ENCODE data around the gene ZG16. TPM values are rescaled to one million over a fixed set of nuclear protein-coding genes. Genes with fewer than 3 reads are reported as not detected.
A peak's percentile ranks its signal among the peaks of the same experiment; 100 is the strongest.

ZG16 gene
- total and polyA plus RNA-seq, 2 experiments from 2014 or later = 2.7 to 3.0 TPM

DNA sequence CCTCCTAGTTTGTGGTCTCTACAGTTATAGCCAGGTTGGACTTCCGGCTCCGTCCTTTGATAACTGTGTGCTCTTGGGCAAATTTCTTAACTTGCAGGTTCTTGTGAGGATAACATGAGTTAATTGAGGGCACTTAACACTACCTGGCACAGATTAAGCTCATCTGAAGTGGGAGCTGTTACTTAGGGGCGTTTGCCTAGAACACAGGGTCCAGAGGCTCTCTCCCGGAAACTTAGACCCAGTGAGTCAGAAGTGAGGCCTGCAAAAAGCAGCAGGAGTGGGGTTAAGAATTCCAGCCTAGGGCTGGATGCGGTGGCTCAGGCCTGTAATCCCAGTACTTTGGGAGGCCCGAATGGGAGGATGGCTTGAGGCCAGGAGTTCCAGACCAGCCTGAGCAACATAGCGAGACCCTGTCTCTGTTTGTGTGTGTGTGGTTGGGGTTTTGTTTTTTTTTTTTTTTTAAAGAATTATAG is 43.6 kb downstream of the ZG16 start:
- Histone ChIP-seq H3K4me1 (ENCODE audit: insufficient read depth) (peaks cover 61% of the 10 kb centered on the region), H4K20me1 (ENCODE audit: insufficient read depth, poor library complexity, severe bottlenecking) (peaks cover 3% of the 10 kb centered on the region), H3K36me3 (replicated peaks; ENCODE audit: insufficient read depth, low read depth) (no peaks in the 10 kb centered on the region), H3K27me3 (no peaks in the 10 kb centered on the region), H3K27ac (peak overlapping the region; percentile 90), H3K4me3 (no peak overlapping the region), H3K9me2 (replicated peaks; ENCODE audit: insufficient read depth) (no peaks in the 10 kb centered on the region), H3K9me3 (ENCODE audit: low read depth) (no peaks in the 10 kb centered on the region), H2AFZ (no peak overlapping the region), H3K79me2 (peaks cover 77% of the 10 kb centered on the region), H3K4me2 (peak overlapping the region; percentile 83)
- TF ChIP-seq EZH2phosphoT487 (IDR thresholded peaks at IDR 0.05; ENCODE audit: low read depth, severe bottlenecking, unreplicated experiment) (no peak), EZH2 (IDR thresholded peaks at IDR 0.05; ENCODE audit: borderline replicate concordance) (no peak)
- TF ChIP-seq, protein P1, sequence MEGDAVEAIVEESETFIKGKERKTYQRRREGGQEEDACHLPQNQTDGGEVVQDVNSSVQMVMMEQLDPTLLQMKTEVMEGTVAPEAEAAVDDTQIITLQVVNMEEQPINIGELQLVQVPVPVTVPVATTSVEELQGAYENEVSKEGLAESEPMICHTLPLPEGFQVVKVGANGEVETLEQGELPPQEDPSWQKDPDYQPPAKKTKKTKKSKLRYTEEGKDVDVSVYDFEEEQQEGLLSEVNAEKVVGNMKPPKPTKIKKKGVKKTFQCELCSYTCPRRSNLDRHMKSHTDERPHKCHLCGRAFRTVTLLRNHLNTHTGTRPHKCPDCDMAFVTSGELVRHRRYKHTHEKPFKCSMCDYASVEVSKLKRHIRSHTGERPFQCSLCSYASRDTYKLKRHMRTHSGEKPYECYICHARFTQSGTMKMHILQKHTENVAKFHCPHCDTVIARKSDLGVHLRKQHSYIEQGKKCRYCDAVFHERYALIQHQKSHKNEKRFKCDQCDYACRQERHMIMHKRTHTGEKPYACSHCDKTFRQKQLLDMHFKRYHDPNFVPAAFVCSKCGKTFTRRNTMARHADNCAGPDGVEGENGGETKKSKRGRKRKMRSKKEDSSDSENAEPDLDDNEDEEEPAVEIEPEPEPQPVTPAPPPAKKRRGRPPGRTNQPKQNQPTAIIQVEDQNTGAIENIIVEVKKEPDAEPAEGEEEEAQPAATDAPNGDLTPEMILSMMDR (IDR thresholded peaks at IDR 0.05; ENCODE audit: poor library complexity) = no peak
- DNase-seq (ENCODE audit: low spot score) = peak; percentile 70
- WGBS (ENCODE audit: low lambda C conversion rate, missing lambda C conversion rate) = 65% methylated on average over 7 of the region's 7 CpGs

DNA sequence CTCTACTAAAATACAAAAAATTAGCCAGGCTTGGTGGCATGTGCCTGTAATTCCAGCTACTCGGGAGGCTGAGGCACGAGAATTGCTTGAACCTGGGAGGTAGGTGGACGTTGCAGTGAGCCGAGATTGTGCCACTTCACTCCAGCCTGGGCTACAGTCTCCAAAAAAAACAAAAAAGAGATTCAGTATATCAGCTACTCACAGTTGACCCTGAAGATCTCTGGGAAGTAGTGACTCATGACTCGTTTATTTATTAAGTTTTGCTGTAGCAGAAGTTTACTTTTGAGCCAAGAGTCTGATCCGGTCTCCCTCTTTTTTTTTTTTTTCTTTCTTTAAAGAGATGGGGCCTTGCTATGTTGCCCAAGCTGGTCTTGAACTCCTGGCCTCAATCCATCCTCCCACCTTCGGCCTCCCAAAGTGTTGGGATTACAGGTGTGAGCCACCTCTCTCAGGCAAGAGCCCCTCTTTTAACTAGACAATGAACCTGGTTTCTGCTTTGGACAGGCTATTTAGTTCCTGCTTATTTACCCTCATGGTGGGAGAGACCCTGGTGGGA is 46.6 kb downstream of the ZG16 start:
- Histone ChIP-seq H3K9me2 (replicated peaks; ENCODE audit: insufficient read depth) (no peaks in the 10 kb centered on the region), H4K20me1 (ENCODE audit: insufficient read depth, poor library complexity, severe bottlenecking) (peaks cover 3% of the 10 kb centered on the region), H3K9me3 (ENCODE audit: low read depth) (no peaks in the 10 kb centered on the region), H3K36me3 (replicated peaks; ENCODE audit: insufficient read depth, low read depth) (no peaks in the 10 kb centered on the region), H3K27ac (peak overlapping the region; percentile 91), H3K79me2 (peaks cover 65% of the 10 kb centered on the region), H3K27me3 (no peaks in the 10 kb centered on the region), H3K4me3 (no peak overlapping the region), H2AFZ (no peak overlapping the region), H3K4me2 (peak overlapping the region; percentile 71), H3K4me1 (ENCODE audit: insufficient read depth) (peaks cover 58% of the 10 kb centered on the region)
- no peak for DNase-seq (ENCODE audit: low spot score)
- TF ChIP-seq EZH2 (IDR thresholded peaks at IDR 0.05; ENCODE audit: borderline replicate concordance) (no peak), EZH2phosphoT487 (IDR thresholded peaks at IDR 0.05; ENCODE audit: low read depth, severe bottlenecking, unreplicated experiment) (no peak)
- TF ChIP-seq, protein P1 (IDR thresholded peaks at IDR 0.05; ENCODE audit: poor library complexity) = no peak
- WGBS (ENCODE audit: low lambda C conversion rate, missing lambda C conversion rate) = 55% methylated on average over 7 of the region's 7 CpGs

DNA sequence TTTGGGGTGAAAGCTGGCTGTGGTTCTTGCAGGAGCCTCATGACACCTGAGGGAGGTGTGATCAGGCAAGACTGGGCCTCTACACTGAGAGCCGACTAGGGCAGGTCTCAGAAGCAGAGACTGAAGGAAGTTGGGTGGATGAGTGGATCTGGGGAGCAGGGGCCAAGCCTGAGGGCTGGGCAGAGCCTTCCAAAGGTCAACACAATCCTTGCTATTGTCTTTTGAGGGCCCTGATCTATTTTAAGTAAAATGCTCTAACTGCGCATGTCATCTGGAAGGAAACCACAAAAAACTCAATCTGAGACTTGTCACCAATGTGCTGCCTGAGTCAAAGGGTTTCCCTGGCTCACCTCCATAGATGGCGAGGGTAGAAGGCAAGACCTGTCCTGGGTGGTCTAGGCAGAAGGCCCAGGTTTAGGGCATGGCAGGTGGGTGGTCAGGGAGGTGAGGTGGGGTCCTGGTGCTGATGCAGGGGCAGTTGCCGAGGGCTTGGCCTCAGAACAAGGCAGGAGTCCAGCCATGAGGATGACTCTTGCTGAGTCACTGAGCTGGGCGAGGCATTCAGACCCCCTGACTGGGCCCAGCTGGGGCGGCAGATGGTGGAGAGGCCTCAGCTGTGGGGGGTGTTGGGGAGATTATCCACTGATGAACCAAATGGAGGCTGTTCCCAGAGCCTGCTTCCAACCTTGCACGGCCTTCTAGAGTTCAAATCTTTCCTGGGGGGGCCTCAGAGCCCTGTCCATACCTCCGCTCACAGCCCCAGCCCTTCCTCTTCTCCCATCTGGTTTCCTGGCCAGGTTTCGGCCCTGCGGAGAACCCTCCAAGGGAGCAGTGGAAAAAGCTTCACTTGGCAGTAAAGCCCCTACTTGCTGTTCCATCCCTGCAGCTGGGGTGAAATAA is 47.3 kb downstream of the ZG16 start:
- Histone ChIP-seq H3K79me2 (peaks cover 65% of the 10 kb centered on the region), H4K20me1 (ENCODE audit: insufficient read depth, poor library complexity, severe bottlenecking) (peaks cover 3% of the 10 kb centered on the region)
- 85% methylated on average over 10 of the region's 10 CpGs for WGBS (ENCODE audit: low lambda C conversion rate, missing lambda C conversion rate)

More for the DNA sequence above, 47.3 kb downstream of the ZG16 start:
- Histone ChIP-seq H3K27me3 (no peaks in the 10 kb centered on the region), H3K27ac (peak overlapping the region; percentile 91), H3K4me3 (no peak overlapping the region), H3K9me2 (replicated peaks; ENCODE audit: insufficient read depth) (no peaks in the 10 kb centered on the region), H3K9me3 (ENCODE audit: low read depth) (no peaks in the 10 kb centered on the region), H3K4me1 (ENCODE audit: insufficient read depth) (peaks cover 59% of the 10 kb centered on the region), H3K4me2 (peak overlapping the region; percentile 71), H2AFZ (no peak overlapping the region), H3K36me3 (replicated peaks; ENCODE audit: insufficient read depth, low read depth) (no peaks in the 10 kb centered on the region)
- DNase-seq (ENCODE audit: low spot score) = no peak
- TF ChIP-seq, protein P1 (IDR thresholded peaks at IDR 0.05; ENCODE audit: poor library complexity) = no peak
- TF ChIP-seq EZH2 (IDR thresholded peaks at IDR 0.05; ENCODE audit: borderline replicate concordance) = no peak
